ENCODE data around the gene RCAN2.

RCAN2 gene

GRCh38 chr6:46490425-46491200, 636 bp downstream of the RCAN2 start (continued):
- TF ChIP-seq POU6F1 (CRISPR knock-in tag; IDR thresholded peaks at IDR 0.05; ENCODE audit: borderline replicate concordance, low read depth) (no peak), ZNF565 (CRISPR knock-in tag; conservative IDR thresholded peaks at IDR 0.05; ENCODE audit: low read depth) (no peak)

- no peak for ATAC-seq
- TF ChIP-seq POU6F1 (CRISPR knock-in tag; IDR thresholded peaks at IDR 0.05; ENCODE audit: borderline replicate concordance, low read depth) (no peak), ZNF70 (CRISPR knock-in tag; IDR thresholded peaks at IDR 0.05) (no peak), TCF4 (CRISPR knock-in tag; IDR thresholded peaks at IDR 0.05; ENCODE audit: borderline replicate concordance) (no peak), BACH2 (CRISPR knock-in tag; IDR thresholded peaks at IDR 0.05; ENCODE audit: borderline replicate concordance) (no peak), CREB5 (CRISPR knock-in tag; IDR thresholded peaks at IDR 0.05; ENCODE audit: low read depth) (no peak), ZC3H10 (CRISPR knock-in tag; IDR thresholded peaks at IDR 0.05) (no peak), TSHZ2 (CRISPR knock-in tag; IDR thresholded peaks at IDR 0.05) (no peak), TOX (CRISPR knock-in tag; IDR thresholded peaks at IDR 0.05; ENCODE audit: borderline replicate concordance) (no peak), GLIS3 (CRISPR knock-in tag; IDR thresholded peaks at IDR 0.05) (no peak), PATZ1 (CRISPR knock-in tag; IDR thresholded peaks at IDR 0.05; ENCODE audit: borderline replicate concordance) (no peak), ARNTL (CRISPR knock-in tag; IDR thresholded peaks at IDR 0.05; ENCODE audit: borderline replicate concordance, low read depth) (no peak)
Observed at GRCh38 chr6:46486181-46486580, 5.1 kb downstream of the RCAN2 start.

GRCh38 chr6:46484081-46484820, 7.0 kb downstream of the RCAN2 start:
- ATAC-seq: no peak
- TF ChIP-seq ARNTL (CRISPR knock-in tag; IDR thresholded peaks at IDR 0.05; ENCODE audit: borderline replicate concordance, low read depth): no peak
- no peak for TF ChIP-seq TSHZ2 (CRISPR knock-in tag; IDR thresholded peaks at IDR 0.05)
- TF ChIP-seq ESRRG (CRISPR knock-in tag; IDR thresholded peaks at IDR 0.05): no peak
- TF ChIP-seq ISL1 (CRISPR knock-in tag; IDR thresholded peaks at IDR 0.05): no peak
- no peak for TF ChIP-seq CREB5 (CRISPR knock-in tag; IDR thresholded peaks at IDR 0.05; ENCODE audit: low read depth)
- no peak for TF ChIP-seq ZC3H10 (CRISPR knock-in tag; IDR thresholded peaks at IDR 0.05)

All from SK-N-SH treated with all-trans-retinoic acid at 6 μM for 48 hours (cell line).